WI38 (cell line): Measurements from ENCODE around the gene SYT7.

Experiments
- H3K4me3 ChIP-seq: 2 replicates; pipeline ENCODE4 v1.5.1; 2011; ENCODE audit warnings: low read depth, mild to moderate bottlenecking, control low read depth, low read length
- TF ChIP-seq, protein P1 (sequence below): IDR thresholded peaks from 2 replicates; pipeline ENCODE4 v1.5.1; 2012; ENCODE audit warnings: low read depth, mild to moderate bottlenecking, control low read depth, low read length

Gene SYT7

DNA sequence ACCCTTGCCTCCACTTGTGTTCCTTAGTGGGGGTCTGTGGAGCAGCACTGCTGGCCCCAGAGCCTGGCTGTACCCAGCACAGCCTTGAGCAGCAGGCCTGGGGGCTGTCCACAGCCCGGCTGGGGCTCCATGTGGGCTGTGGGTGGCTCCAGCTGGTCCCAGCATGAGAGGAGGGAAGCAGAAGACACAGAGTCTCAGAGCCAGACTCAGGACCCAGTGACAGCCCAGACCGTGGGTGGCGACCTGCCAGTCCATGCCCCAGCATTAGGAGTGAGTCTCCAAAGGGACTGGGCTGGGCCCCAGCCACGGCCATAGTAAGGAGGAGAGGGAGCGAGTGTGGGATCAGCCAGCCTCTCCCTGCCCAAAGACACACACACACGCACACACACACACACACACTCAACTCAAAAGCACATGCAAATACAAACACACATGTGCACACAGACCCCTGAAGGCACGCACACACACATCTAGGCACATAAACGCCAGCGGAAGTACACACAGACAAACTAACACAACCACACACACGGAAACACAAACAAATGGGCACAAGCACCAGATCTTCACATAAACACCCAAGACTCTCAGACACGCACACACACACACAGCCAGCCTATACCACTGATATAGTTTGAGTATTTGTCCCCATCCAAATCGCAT, 89.0 kb downstream of the SYT7 start:
- H3K4me3 ChIP-seq, result no peak overlapping the region
- TF ChIP-seq, protein P1, sequence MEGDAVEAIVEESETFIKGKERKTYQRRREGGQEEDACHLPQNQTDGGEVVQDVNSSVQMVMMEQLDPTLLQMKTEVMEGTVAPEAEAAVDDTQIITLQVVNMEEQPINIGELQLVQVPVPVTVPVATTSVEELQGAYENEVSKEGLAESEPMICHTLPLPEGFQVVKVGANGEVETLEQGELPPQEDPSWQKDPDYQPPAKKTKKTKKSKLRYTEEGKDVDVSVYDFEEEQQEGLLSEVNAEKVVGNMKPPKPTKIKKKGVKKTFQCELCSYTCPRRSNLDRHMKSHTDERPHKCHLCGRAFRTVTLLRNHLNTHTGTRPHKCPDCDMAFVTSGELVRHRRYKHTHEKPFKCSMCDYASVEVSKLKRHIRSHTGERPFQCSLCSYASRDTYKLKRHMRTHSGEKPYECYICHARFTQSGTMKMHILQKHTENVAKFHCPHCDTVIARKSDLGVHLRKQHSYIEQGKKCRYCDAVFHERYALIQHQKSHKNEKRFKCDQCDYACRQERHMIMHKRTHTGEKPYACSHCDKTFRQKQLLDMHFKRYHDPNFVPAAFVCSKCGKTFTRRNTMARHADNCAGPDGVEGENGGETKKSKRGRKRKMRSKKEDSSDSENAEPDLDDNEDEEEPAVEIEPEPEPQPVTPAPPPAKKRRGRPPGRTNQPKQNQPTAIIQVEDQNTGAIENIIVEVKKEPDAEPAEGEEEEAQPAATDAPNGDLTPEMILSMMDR, result no peak

DNA sequence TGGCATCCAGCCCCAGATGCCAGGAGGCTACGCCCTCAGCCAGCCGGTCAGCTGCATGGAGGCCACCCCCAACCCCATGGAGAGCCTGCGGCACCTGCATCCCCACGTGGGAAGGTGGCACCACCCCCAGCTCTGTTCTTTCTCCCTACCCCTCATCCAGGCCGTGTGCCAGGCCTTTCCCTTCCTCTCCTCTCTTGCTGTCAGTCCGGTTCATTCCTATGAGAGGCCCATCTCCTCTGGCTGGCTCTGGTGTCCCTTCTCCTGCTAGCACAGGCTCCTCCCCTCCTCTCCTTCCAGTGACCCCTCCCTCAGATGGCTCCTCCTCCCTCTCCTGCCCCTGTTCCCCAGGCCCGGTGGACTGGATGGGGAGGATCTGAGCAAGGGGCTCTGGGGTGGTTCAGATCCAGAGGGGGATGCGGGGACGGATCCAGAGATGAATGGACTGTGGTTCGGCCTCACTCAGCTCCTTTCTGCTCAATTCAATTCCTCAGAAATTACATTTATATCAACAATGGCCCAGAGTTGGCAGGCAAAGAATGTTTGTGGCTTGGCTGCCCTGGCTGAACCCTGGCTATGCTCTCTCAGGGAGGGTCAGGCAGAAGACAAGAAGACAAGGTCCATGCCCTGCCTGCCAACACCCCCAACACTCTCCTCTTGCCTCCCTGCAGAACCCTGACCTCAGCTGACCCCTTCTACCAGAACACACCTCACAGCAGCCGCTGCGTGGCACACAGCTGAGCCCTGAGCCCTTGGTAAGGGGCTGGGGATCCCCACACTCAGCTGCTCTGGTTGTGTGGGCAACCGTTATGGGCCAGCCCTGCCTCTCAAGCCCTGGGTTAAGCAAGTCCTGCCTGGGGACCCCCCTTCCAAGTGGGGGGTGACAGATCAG, 90.8 kb downstream of the SYT7 start:
- no peak overlapping the region for H3K4me3 ChIP-seq
- TF ChIP-seq, protein P1, result no peak

DNA sequence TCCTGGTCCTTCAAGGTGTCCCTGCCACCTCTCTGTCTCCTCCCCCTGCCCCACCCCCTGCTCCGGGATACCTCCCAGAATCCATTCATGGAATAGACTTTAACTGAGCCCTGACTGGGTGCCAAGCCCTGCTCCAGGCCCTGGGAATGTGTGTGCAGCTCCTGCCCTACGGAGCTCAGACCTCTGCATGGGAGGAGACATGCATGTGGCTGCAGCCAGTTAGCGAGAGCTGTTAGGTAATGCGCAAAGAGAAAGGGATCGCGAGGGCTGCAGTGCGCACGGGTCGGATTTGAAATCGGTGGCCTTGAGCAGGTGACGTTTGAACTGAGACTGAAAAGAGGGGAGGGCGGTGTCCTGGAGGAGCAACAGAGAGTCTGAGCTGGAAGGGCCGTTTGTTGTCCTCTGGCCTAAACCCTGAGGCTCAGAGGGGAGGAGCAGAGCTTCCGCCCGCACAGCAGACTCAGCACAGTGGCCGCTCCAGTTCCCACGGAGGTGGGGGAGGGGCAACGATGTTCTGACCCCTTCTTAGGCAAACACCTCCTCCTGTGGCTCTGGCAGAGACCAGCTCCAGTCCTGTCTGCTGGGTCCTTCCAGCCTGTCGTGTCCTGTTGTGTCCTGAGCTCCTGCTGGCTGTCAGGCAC, 92.1 kb downstream of the SYT7 start:
- TF ChIP-seq, protein P1, result no peak
- H3K4me3 ChIP-seq, result no peak overlapping the region

DNA sequence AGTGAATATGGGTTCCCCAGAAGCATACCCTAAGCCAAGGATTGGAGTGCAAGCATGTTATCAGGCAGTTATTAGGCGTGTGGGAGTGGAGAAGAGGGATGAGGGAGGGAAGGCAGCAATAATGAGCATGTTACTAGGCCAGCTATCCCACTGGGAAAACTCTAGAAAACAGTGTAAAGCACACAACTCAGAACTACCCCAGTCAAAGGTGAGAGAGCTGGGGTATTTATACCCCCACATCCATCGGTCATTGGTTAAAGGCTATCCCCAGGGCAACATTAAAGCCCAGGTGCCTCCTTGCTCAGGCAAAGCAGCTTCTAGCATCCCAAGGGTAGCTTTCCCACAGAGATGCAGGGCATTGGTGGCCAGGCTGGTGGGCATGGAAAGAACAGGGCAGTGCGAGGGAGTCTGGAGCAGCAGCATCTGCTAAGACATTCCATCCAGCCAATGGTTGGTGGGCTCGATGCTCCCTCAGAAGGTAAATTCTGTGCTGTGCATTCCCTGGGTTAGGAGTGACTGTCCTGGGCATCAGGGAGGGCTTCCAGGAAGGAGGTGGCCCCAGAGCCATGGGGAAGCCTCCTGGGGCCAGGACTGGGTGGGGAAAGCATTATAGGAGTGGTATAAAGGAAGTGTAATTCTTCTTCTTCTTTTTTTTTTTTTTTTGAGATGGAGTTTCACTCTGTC, 93.4 kb downstream of the SYT7 start:
- TF ChIP-seq, protein P1, result no peak
- no peak overlapping the region for H3K4me3 ChIP-seq

DNA sequence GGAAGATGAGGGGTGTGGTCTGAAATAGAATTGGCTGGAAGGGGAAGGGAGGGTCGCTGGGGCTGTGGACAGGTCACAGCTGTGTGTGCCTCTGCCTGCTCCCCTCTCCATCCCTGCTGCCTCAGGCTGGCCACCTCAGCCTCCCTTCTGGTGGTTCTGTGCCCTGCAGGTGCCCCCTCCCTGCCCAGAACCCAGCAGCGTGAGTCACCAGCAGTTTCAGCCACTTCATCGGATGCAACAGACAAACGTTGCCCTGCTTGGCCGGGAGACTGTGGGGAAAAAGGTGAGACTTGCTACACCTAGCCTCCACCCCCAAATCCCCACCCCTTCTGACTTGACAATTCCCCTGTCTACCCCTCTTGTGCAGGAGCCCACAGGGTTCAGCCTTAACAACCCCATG, 94.1 kb downstream of the SYT7 start:
- TF ChIP-seq, protein P1, result no peak

DNA sequence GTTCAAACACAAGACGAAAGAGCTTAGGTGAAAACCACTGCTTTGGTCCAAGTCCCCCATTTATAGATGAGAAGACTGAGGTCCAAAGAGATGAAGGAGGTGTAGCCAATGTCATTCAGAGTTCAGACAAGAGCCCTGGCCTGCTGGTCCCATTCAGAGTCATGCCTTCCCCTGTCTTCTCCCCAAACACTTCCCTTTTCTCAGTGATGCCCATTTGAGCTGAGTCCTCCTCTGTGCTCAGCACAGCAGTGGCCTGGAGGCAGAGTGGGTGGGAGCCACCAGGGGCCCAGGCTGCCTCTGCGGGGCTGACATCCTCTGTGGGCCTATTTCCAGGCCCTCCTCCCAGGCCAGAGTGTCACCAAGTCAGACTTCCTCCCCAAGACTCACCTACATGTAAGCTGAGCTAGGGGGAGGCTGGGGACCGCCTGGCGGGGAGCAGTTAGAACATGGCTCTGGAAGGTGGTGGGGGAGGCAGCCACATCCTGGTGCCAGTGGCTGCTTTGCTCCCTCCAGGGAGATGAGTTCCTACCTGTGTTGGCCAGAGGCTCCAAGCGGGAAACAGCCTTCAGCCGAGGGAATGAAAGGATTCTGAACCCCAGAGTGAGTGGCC, 94.8 kb downstream of the SYT7 start:
- H3K4me3 ChIP-seq, result no peak overlapping the region
- TF ChIP-seq, protein P1, result no peak

More for the DNA sequence above, 94.1 kb downstream of the SYT7 start:
- no peak overlapping the region for H3K4me3 ChIP-seq
